ENCODE measurements around the gene ARHGEF4. TPM values are rescaled to one million over a fixed set of nuclear protein-coding genes. Genes with fewer than 3 reads are reported as not detected.
A peak's percentile ranks its signal among the peaks of the same experiment; 100 is the strongest.

ARHGEF4 gene
- polyA plus RNA-seq, 1 donor (not counting 4 experiments of a cell fraction or from before 2014, with no cell fraction given) = 22.6 TPM

DNA sequence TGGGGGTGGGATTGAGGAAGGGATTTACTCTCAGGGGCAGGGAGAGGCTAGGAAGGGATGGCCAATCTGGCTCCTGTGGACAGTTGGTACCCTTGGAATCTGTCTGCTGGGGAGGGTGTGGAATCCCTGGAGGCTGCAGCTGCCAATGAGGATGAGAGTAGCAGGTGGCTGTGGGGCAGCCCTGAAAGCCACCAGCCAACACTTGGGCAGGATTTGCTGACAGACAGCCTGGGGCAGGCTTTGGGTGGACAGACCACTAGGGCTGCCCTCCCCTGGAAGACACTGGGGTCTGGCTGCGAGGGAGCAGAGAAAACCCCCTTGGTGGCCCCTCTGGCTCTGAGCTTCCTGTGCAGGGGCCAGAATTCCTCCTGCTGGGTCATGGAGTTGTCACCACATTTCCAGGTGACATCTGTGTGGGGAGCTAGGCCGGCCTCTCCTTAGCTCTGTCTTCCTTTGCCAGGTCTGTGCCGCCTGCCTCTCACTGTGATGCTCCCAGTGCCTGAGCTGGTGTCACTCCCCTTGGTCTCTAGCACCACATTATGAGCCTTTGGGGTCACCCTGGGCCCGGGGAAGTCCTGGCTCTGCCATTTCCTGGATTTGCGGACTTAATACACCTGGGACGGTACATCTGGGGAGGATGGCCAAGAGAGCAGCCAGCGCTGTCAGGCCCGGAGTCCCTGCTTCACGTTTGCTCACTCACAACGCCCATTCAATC lies 13.4 kb upstream of the ARHGEF4 start:
- H3K4me3 ChIP-seq (ENCODE audit: control insufficient read depth in 2 of 3, extremely low read depth in 1 of 3, insufficient read depth in 2 of 3, low read depth in 1 of 3, low read length in 3 of 3) = no peak overlapping the region
- H2AFZ ChIP-seq (ENCODE audit: control insufficient read depth, low read length) = no peak overlapping the region
- H3K27me3 ChIP-seq (ENCODE audit: control insufficient read depth, extremely low read depth, insufficient read depth, low read length) = no peaks in the 10 kb centered on the region
- peak overlapping the region; percentile 49 for H3K9ac ChIP-seq (ENCODE audit: control insufficient read depth, extremely low read depth, insufficient read depth, low read length)
- H4K20me1 ChIP-seq (ENCODE audit: control insufficient read depth, extremely low read depth, insufficient read depth, low read length) = no peaks in the 10 kb centered on the region
- peaks cover 8% of the 10 kb centered on the region for H3K9me1 ChIP-seq (ENCODE audit: control insufficient read depth, extremely low read depth, insufficient read depth, low read length)
- H3K36me3 ChIP-seq (ENCODE audit: control insufficient read depth in 2 of 2, extremely low read depth in 1 of 2, insufficient read depth in 2 of 2, low read length in 2 of 2) = no peaks in the 10 kb centered on the region
- FAIRE-seq (no peak), DNase-seq (ENCODE audit: low read depth, low spot score) (no peak)
- dilution Hi-C loops (cut with MboI; ENCODE audit: extremely low pct_ligation_motif_present, low sequenced_read_pairs) = no loop called here
- peaks cover 69% of the 10 kb centered on the region for H3K4me1 ChIP-seq (ENCODE audit: control insufficient read depth, extremely low read depth, insufficient read depth, low read length)
- no peaks in the 10 kb centered on the region for H3K79me2 ChIP-seq (ENCODE audit: control insufficient read depth, insufficient read depth, low read length)
- peak overlapping the region; percentile 76 for H3K27ac ChIP-seq (ENCODE audit: control insufficient read depth, insufficient read depth, low read length)
- no peaks in the 10 kb centered on the region for H3K9me3 ChIP-seq (ENCODE audit: control insufficient read depth, low read depth, low read length)
- TF ChIP-seq, protein P1, sequence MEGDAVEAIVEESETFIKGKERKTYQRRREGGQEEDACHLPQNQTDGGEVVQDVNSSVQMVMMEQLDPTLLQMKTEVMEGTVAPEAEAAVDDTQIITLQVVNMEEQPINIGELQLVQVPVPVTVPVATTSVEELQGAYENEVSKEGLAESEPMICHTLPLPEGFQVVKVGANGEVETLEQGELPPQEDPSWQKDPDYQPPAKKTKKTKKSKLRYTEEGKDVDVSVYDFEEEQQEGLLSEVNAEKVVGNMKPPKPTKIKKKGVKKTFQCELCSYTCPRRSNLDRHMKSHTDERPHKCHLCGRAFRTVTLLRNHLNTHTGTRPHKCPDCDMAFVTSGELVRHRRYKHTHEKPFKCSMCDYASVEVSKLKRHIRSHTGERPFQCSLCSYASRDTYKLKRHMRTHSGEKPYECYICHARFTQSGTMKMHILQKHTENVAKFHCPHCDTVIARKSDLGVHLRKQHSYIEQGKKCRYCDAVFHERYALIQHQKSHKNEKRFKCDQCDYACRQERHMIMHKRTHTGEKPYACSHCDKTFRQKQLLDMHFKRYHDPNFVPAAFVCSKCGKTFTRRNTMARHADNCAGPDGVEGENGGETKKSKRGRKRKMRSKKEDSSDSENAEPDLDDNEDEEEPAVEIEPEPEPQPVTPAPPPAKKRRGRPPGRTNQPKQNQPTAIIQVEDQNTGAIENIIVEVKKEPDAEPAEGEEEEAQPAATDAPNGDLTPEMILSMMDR (optimal IDR thresholded peaks at IDR 0.05 in 1 of 3, IDR thresholded peaks at IDR 0.05 in 1 of 3, conservative IDR thresholded peaks at IDR 0.05 in 1 of 3; ENCODE audit: extremely low read depth in 1 of 3, insufficient read depth in 2 of 3, low read length in 3 of 3) = no peak
- no peak for TF ChIP-seq EZH2 (IDR thresholded peaks at IDR 0.05; ENCODE audit: low read length)
- H3K4me2 ChIP-seq (ENCODE audit: control insufficient read depth, extremely low read depth, insufficient read depth, low read depth, low read length) = peak overlapping the region; percentile 55

DNA sequence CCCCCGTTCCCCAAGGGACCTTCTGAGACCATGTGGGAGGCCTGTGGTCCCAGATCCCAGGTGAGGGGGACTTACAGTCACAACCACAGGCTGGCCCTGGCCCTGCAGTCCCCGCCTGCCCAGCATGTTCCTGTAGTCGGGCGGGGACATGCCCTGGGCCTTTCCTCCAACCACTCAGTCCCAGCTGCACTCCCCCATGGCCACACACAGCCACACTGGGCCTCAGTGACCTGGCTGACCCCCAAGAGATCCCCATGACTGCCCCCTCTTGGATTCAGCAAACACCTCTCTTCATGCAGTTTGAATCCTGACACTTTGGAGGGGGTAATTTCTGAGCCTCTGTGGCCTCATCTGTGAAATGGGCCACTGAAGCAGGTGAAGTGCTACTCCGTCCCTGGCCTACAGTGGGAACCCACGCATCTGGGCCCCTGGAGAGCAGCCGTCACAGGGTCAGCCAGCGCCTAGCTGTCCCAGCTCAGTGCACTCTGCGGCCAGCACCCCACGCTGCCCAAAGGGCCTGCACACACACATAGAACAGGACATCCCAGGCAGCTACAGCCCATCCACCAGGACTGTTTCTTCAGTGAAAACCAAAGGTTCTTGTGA lies 12.7 kb upstream of the ARHGEF4 start:
- peak overlapping the region; percentile 49 for H3K9ac ChIP-seq (ENCODE audit: control insufficient read depth, extremely low read depth, insufficient read depth, low read length)
- FAIRE-seq = no peak

More for the DNA sequence above, 12.7 kb upstream of the ARHGEF4 start:
- peak overlapping the region; percentile 55 for H3K4me2 ChIP-seq (ENCODE audit: control insufficient read depth, extremely low read depth, insufficient read depth, low read depth, low read length)
- no peak for TF ChIP-seq EZH2 (IDR thresholded peaks at IDR 0.05; ENCODE audit: low read length)
- TF ChIP-seq, protein P1 (optimal IDR thresholded peaks at IDR 0.05 in 1 of 3, IDR thresholded peaks at IDR 0.05 in 1 of 3, conservative IDR thresholded peaks at IDR 0.05 in 1 of 3; ENCODE audit: extremely low read depth in 1 of 3, insufficient read depth in 2 of 3, low read length in 3 of 3) = peak in 1 of 3 experiments; percentile 11
- H3K27me3 ChIP-seq (ENCODE audit: control insufficient read depth, extremely low read depth, insufficient read depth, low read length) = no peaks in the 10 kb centered on the region
- no peaks in the 10 kb centered on the region for H3K9me3 ChIP-seq (ENCODE audit: control insufficient read depth, low read depth, low read length)
- DNase-seq (ENCODE audit: low read depth, low spot score) = no peak
- dilution Hi-C loops (cut with MboI; ENCODE audit: extremely low pct_ligation_motif_present, low sequenced_read_pairs) = no loop called here
- H4K20me1 ChIP-seq (ENCODE audit: control insufficient read depth, extremely low read depth, insufficient read depth, low read length) = no peaks in the 10 kb centered on the region
- peaks cover 8% of the 10 kb centered on the region for H3K9me1 ChIP-seq (ENCODE audit: control insufficient read depth, extremely low read depth, insufficient read depth, low read length)
- no peak overlapping the region for H3K4me3 ChIP-seq (ENCODE audit: control insufficient read depth in 2 of 3, extremely low read depth in 1 of 3, insufficient read depth in 2 of 3, low read depth in 1 of 3, low read length in 3 of 3)
- H3K36me3 ChIP-seq (ENCODE audit: control insufficient read depth in 2 of 2, extremely low read depth in 1 of 2, insufficient read depth in 2 of 2, low read length in 2 of 2) = no peaks in the 10 kb centered on the region
- H3K4me1 ChIP-seq (ENCODE audit: control insufficient read depth, extremely low read depth, insufficient read depth, low read length) = peaks cover 71% of the 10 kb centered on the region
- H2AFZ ChIP-seq (ENCODE audit: control insufficient read depth, low read length) = no peak overlapping the region
- H3K27ac ChIP-seq (ENCODE audit: control insufficient read depth, insufficient read depth, low read length) = peak overlapping the region; percentile 76
- no peaks in the 10 kb centered on the region for H3K79me2 ChIP-seq (ENCODE audit: control insufficient read depth, insufficient read depth, low read length)

All from keratinocyte (primary cell).